GM10248 (cell line): Measurements from ENCODE around the gene ACTL8.

Source experiments
- CTCF ChIA-PET: fragments of 300-600 bp; sonication (Branson Sonifier 250); formaldehyde crosslinking; extraction: SDS; loops from one replicate; lab custom pipeline; 2021; ENCODE audit warnings: antibody characterized with exemption; lab: Yijun Ruan, JAX
- POLR2A ChIA-PET: fragments of 350-650 bp; sonication (Branson Sonifier 250); formaldehyde crosslinking; extraction: SDS; loops from one replicate; lab custom pipeline; 2020; ENCODE audit warnings: antibody characterized with exemption; lab: Yijun Ruan, JAX
- DNase-seq: peaks from one replicate; pipeline ENCODE4 v3.0.0; 2012; ENCODE audit errors: extremely low spot score
- CTCF ChIP-seq: IDR thresholded peaks from 2 replicates; pipeline ENCODE4 v1.5.1; 2012; ENCODE audit warnings: mild to moderate bottlenecking, low read depth; ENCODE audit errors: extremely low read depth, missing control alignments, control extremely low read depth

ACTL8 gene

DNA sequence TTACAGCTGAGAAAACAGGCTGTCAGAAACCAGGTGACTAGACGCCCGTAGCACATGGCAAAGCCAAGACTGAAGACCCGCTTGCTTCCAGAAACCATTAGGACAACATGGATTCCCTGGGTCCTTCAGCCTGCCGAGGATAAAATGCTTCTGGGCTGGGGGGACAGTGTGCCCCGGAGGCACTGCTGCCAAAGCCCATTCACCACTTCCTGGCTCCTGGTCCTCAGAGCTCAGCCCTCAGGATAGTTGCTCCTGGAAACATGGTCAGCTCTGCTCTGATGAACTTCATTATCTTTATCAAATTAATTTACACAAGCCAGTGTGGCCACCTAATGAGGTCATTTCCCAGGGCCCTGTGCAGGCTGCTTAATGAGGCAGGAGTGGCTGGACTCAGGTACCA lies 41.1 kb upstream of the ACTL8 start:
- TF ChIP-seq CTCF: no peak
- POLR2A ChIA-PET: no interaction called here
- CTCF ChIA-PET: no interaction called here
- no peak for DNase-seq

- ChIA-PET POLR2A (no interaction called here), CTCF (no interaction called here)
- TF ChIP-seq CTCF: no peak
- DNase-seq: no peak
These were observed 37.3 kb upstream of the ACTL8 start for GRCh38 chr1:17717594-17718535.

GRCh38 chr1:17719874-17720273 lies 35.3 kb upstream of the ACTL8 start:
- CTCF ChIA-PET: no interaction called here
- POLR2A ChIA-PET: no interaction called here
- TF ChIP-seq CTCF: no peak
- DNase-seq: no peak

GRCh38 chr1:17721444-17721843 lies 33.7 kb upstream of the ACTL8 start:
- no peak for TF ChIP-seq CTCF
- CTCF ChIA-PET: no interaction called here
- DNase-seq: no peak
- POLR2A ChIA-PET: no interaction called here

DNA sequence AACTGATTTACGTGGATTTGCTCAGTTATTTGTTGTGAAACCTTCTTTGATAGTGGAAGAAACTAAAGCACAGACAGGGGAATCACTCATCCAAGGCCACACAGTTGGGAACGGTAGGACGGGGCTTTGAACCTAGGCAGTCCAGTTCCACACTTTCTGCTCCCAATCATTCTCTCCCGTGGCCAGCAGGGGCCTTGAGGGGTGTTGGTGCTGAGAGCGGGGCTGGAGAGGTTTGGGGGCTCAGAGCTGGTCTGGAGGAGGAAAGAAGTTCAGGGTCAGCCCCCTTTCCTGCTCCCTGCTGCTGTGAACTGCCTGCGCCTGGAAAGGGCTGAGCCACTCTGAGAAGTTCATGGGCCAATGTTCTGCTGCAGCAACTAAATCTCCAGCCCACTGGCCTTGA lies 31.4 kb upstream of the ACTL8 start:
- CTCF ChIA-PET: no interaction called here
- no peak for TF ChIP-seq CTCF
- POLR2A ChIA-PET: no interaction called here
- DNase-seq: no peak

DNA sequence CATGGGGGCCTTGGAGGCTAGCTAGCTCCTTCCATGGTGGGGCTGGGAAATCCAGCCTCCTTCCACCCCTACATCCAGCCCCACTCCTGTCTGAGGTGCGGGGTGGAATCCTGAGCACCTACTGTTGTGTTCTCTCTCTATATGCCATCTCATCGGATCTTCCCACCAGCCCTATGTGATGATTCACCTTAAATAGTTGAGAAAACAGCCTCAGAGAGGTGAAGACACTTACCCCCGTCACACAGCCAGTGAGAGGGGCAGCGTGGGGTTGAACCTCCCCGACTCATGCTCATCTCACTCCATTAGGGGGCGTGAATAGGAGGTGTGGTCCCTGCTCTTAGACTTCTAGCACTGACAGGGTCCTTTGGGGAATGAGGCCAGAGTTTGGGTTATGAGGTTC lies 31.0 kb upstream of the ACTL8 start:
- no peak for TF ChIP-seq CTCF
- DNase-seq: no peak
- ChIA-PET POLR2A (no interaction called here), CTCF (no interaction called here)
